ENCODE measurements around the gene SURF1.
"Not testable (repeated sequence)": the region's sequence is repeated elsewhere in the genome, so short reads cannot be mapped to it uniquely, and the experiment has no call there.

SURF1 gene

DNA sequence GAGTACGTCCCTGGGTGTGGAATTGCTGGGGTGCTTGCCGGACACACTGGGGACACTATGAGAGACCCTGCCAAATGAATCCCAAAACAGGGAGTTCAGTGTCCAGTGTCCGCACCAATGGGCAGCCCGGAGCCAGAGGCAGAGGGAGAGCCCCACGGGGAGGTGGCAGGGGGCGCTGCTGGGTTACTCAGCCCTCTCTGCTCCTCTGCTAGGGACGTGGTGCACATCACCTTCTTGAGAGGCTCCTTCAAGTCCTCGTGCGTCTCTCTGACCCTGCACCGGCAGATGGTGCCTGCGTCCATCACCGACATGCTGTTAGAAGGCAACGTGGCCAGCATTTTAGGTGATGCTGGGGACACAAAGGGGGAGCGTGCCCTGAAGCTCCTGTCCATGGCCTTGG, 40.7 kb upstream of the SURF1 start:
- Histone ChIP-seq H3K4me3 (ENCODE audit: low read depth, low read length) (no peak overlapping the region), H3K27me3 (ENCODE audit: insufficient read depth, low read length) (peaks cover 24% of the 10 kb centered on the region), H3K79me2 (ENCODE audit: control insufficient read depth, insufficient read depth, low read length, unreplicated experiment) (no peaks in the 10 kb centered on the region), H3K27ac (ENCODE audit: low read depth, low read length) (no peak overlapping the region), H3K36me3 (ENCODE audit: insufficient read depth, low read length) (no peaks in the 10 kb centered on the region), H3K4me1 (ENCODE audit: control insufficient read depth, insufficient read depth, low read length, unreplicated experiment) (no peaks in the 10 kb centered on the region), H2AFZ (ENCODE audit: low read length, unreplicated experiment) (no peak overlapping the region)

DNA sequence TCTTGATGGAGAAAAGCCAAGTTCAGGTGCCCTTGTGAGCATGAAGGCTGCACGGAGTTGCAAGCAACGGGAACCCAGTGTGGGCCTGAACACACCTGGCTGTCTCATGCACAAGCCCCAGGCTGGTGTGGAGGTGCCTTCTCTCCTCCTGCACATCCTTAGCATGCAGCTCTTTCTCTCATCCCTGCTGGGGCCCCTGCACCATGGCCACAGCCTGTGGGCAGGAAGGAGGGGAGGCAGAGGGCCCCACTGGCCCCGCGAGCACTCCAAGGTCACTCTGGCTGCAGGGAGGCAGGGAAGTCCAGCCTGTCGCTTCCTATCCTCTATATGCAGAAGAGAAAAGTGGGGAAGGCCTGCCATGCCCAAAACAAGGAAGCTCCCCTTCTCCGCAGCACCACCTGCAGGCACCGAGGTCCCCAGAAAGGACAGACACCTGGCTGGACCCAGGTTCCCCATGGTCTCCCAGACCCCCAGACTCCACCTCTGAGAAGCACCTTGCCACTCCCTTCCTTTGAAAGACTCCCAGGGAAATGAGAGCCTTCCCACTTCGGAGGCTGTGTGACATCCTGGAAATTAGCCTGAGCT, 38.5 kb upstream of the SURF1 start:
- H3K4me3 ChIP-seq (ENCODE audit: low read depth, low read length) = no peak overlapping the region
- H3K27me3 ChIP-seq (ENCODE audit: insufficient read depth, low read length) = peaks cover 24% of the 10 kb centered on the region
- H3K4me1 ChIP-seq (ENCODE audit: control insufficient read depth, insufficient read depth, low read length, unreplicated experiment) = no peaks in the 10 kb centered on the region
- H2AFZ ChIP-seq (ENCODE audit: low read length, unreplicated experiment) = no peak overlapping the region
- no peaks in the 10 kb centered on the region for H3K79me2 ChIP-seq (ENCODE audit: control insufficient read depth, insufficient read depth, low read length, unreplicated experiment)
- no peak overlapping the region for H3K27ac ChIP-seq (ENCODE audit: low read depth, low read length)
- no peaks in the 10 kb centered on the region for H3K36me3 ChIP-seq (ENCODE audit: insufficient read depth, low read length)

DNA sequence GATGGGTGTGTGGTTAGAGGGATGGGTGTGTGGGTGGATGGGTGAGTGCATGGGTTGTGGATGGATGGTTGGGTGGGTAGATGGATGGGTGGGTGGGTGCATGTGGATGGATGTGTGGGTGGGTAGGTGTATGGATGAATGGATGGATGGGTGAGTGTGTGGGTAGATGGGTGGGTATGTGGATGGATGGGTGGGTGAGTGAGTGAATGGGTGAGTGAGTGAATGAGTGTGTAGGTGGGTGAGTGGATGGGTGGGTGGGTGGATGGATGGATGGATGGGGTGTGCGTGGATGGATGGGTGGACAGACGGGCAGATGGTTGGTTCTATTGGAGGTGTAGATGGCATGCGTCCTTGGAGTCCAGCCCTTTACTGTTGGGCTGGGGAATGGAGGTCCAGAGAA, 37.1 kb upstream of the SURF1 start:
- Histone ChIP-seq H3K27ac (ENCODE audit: low read depth, low read length) (no peak overlapping the region), H3K36me3 (ENCODE audit: insufficient read depth, low read length) (no peaks in the 10 kb centered on the region), H3K27me3 (ENCODE audit: insufficient read depth, low read length) (peaks cover 24% of the 10 kb centered on the region), H3K4me1 (ENCODE audit: control insufficient read depth, insufficient read depth, low read length, unreplicated experiment) (no peaks in the 10 kb centered on the region), H3K4me3 (ENCODE audit: low read depth, low read length) (no peak overlapping the region), H2AFZ (ENCODE audit: low read length, unreplicated experiment) (no peak overlapping the region), H3K79me2 (ENCODE audit: control insufficient read depth, insufficient read depth, low read length, unreplicated experiment) (no peaks in the 10 kb centered on the region)

DNA sequence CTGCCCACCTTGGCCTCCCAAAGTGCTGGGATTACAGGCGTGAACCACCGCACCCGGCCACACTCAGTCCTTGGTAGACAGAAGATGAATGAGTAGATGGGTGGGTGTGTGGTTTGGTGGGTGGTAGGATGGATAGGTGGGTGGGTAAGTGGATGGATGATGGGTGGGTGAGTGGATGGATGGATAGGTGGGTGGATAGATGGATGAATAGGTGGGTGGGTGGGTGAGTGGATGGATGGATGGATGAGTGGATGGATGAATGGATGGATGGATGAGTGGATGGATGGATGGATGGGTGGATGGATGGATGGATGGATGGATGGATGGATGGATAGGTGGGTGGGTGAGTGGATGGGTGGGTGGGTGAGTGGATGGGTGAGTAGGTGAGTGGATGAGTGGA, 36.0 kb upstream of the SURF1 start:
- H3K36me3 ChIP-seq (ENCODE audit: insufficient read depth, low read length); H3K79me2 ChIP-seq (ENCODE audit: control insufficient read depth, insufficient read depth, low read length, unreplicated experiment); H3K4me3 ChIP-seq (ENCODE audit: low read depth, low read length); H3K4me1 ChIP-seq (ENCODE audit: control insufficient read depth, insufficient read depth, low read length, unreplicated experiment); H3K27ac ChIP-seq (ENCODE audit: low read depth, low read length); H2AFZ ChIP-seq (ENCODE audit: low read length, unreplicated experiment): not testable (repeated sequence)
- H3K27me3 ChIP-seq (ENCODE audit: insufficient read depth, low read length) = peaks cover 24% of the 10 kb centered on the region

DNA sequence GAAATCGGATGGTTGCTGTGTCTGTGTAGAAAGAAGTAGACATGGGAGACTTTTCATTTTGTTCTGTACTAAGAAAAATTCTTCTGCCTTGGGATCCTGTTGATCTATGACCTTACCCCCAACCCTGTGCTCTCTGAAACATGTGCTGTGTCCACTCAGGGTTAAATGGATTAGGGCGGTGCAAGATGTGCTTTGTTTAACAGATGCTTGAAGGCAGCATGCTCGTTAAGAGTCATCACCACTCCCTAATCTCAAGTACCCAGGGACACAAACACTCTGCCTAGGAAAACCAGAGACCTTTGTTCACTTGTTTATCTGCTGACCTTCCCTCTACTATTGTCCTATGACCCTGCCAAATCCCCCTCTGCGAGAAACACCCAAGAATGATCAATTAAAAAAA, 35.2 kb upstream of the SURF1 start:
- H2AFZ ChIP-seq (ENCODE audit: low read length, unreplicated experiment); H3K27ac ChIP-seq (ENCODE audit: low read depth, low read length); H3K4me1 ChIP-seq (ENCODE audit: control insufficient read depth, insufficient read depth, low read length, unreplicated experiment); H3K79me2 ChIP-seq (ENCODE audit: control insufficient read depth, insufficient read depth, low read length, unreplicated experiment); H3K36me3 ChIP-seq (ENCODE audit: insufficient read depth, low read length); H3K4me3 ChIP-seq (ENCODE audit: low read depth, low read length): not testable (repeated sequence)
- peaks cover 24% of the 10 kb centered on the region for H3K27me3 ChIP-seq (ENCODE audit: insufficient read depth, low read length)

DNA sequence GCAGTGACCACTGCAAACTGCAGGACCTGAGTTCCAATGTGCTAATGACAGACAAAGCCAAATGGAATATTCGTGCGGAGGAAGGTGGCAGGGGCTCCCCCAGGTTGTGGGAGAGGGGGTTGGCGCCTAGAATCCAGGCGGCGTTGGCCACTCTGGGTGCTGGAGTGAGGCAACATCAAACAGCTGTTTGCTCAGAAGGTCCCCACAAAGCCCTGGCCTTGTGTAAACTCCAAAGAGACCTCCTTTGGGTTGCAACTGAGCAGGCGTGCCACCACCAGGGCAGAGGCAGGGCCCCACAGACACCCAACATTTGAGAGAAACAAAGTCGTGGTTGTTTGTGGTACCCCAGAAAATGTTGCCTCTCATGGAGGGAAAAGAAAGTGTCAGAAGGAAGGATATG, 34.4 kb upstream of the SURF1 start:
- peaks cover 21% of the 10 kb centered on the region for H3K27me3 ChIP-seq (ENCODE audit: insufficient read depth, low read length)
- H2AFZ ChIP-seq (ENCODE audit: low read length, unreplicated experiment) = no peak overlapping the region
- no peaks in the 10 kb centered on the region for H3K4me1 ChIP-seq (ENCODE audit: control insufficient read depth, insufficient read depth, low read length, unreplicated experiment)
- no peak overlapping the region for H3K4me3 ChIP-seq (ENCODE audit: low read depth, low read length)
- H3K36me3 ChIP-seq (ENCODE audit: insufficient read depth, low read length) = no peaks in the 10 kb centered on the region
- no peaks in the 10 kb centered on the region for H3K79me2 ChIP-seq (ENCODE audit: control insufficient read depth, insufficient read depth, low read length, unreplicated experiment)
- H3K27ac ChIP-seq (ENCODE audit: low read depth, low read length) = no peak overlapping the region

DNA sequence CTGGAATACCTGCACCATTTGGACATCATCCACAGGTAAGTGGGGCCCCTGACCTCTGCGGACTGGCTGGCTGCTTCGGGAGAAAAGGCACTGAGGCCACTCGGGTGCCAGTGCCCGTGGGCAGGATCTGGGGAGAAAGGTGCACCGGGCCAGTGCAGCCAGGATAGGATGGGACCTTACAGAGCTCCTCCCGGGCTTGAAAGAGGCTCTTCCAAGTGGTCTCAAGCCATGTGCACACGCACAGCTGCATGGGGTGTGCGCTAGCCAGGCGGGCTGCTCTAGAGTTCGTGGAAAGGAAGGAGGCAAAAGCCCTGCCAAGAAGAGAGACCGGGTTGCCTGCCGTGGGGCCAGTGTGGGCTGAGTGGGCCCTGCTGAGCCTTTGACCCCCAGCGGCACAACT, 33.3 kb upstream of the SURF1 start:
- Histone ChIP-seq H3K4me1 (ENCODE audit: control insufficient read depth, insufficient read depth, low read length, unreplicated experiment) (no peaks in the 10 kb centered on the region), H2AFZ (ENCODE audit: low read length, unreplicated experiment) (no peak overlapping the region), H3K4me3 (ENCODE audit: low read depth, low read length) (no peak overlapping the region), H3K27ac (ENCODE audit: low read depth, low read length) (no peak overlapping the region), H3K27me3 (ENCODE audit: insufficient read depth, low read length) (peaks cover 10% of the 10 kb centered on the region), H3K36me3 (ENCODE audit: insufficient read depth, low read length) (no peaks in the 10 kb centered on the region), H3K79me2 (ENCODE audit: control insufficient read depth, insufficient read depth, low read length, unreplicated experiment) (no peaks in the 10 kb centered on the region)

DNA sequence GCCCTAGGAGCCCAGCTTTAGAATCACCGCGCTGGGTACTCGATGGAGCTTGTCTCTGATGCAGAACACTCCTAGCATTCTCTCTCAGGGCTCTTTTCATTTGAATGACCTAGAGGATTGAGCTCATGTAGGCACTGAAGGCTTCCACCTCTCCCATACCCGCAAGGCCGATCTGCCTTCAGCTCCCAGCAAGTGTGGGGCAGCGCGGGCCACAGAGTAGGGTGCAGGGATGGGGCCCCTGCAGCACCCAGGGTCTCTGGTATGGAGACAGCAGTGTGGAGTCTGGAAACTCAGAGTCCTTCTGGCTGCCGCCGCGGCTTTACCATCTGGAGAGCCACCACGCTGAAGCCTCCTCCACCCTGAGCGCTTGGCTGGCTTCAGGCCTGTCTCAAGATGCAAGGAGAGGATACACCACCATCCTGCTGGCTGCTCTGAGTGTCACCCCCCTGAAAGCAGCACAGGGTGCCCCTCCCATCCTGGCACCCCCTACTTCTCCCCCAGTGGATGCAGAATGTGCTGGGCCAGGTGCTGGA, 32.8 kb upstream of the SURF1 start:
- no peak overlapping the region for H3K4me3 ChIP-seq (ENCODE audit: low read depth, low read length)
- H3K4me1 ChIP-seq (ENCODE audit: control insufficient read depth, insufficient read depth, low read length, unreplicated experiment) = no peaks in the 10 kb centered on the region
- H3K79me2 ChIP-seq (ENCODE audit: control insufficient read depth, insufficient read depth, low read length, unreplicated experiment) = no peaks in the 10 kb centered on the region
- H2AFZ ChIP-seq (ENCODE audit: low read length, unreplicated experiment) = no peak overlapping the region
- peaks cover 5% of the 10 kb centered on the region for H3K27me3 ChIP-seq (ENCODE audit: insufficient read depth, low read length)
- H3K27ac ChIP-seq (ENCODE audit: low read depth, low read length) = no peak overlapping the region
- no peaks in the 10 kb centered on the region for H3K36me3 ChIP-seq (ENCODE audit: insufficient read depth, low read length)

DNA sequence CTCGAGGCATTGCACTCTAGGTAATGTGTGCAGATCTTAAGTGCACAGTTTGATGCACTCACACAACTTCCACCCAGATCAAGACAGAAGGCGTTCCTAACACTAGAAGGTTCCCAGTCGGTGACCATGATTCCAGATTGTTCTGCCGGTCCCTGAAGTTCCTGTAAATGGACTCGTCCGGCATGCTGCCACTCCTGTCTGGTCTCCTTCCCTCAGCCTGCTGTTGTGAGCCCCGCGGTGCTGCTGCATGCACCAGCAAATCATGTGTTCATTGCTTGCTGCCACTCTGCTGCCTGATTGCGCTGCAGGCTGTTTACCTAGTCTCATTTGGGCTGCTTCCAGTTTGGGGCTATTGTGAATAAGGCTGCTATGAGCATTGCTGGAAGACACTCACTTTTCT, 31.4 kb upstream of the SURF1 start:
- Histone ChIP-seq H3K4me1 (ENCODE audit: control insufficient read depth, insufficient read depth, low read length, unreplicated experiment) (no peaks in the 10 kb centered on the region), H3K4me3 (ENCODE audit: low read depth, low read length) (no peak overlapping the region), H3K36me3 (ENCODE audit: insufficient read depth, low read length) (no peaks in the 10 kb centered on the region), H2AFZ (ENCODE audit: low read length, unreplicated experiment) (no peak overlapping the region), H3K79me2 (ENCODE audit: control insufficient read depth, insufficient read depth, low read length, unreplicated experiment) (no peaks in the 10 kb centered on the region), H3K27me3 (ENCODE audit: insufficient read depth, low read length) (no peaks in the 10 kb centered on the region), H3K27ac (ENCODE audit: low read depth, low read length) (no peak overlapping the region)

DNA sequence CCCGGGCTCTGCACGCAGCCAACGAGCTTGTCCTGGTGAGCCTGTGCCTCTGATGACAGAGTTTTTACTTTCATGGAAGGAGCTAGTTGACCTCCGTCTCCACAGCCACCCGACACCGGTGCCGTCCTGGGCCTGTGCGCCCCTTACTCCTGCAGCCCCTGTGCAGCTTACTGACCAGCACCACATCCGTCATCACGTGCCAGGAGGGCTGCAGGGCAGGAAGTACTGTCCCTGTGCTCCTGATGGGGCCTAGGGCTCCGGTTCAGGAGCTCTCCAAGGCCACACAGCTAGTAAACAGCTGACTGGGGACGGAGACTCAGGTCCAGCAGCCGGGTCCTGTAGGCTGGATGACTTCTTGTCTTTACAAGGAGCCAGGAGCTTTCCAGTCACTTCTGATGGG, 30.1 kb upstream of the SURF1 start:
- Histone ChIP-seq H3K79me2 (ENCODE audit: control insufficient read depth, insufficient read depth, low read length, unreplicated experiment) (no peaks in the 10 kb centered on the region), H3K27me3 (ENCODE audit: insufficient read depth, low read length) (no peaks in the 10 kb centered on the region), H3K4me3 (ENCODE audit: low read depth, low read length) (no peak overlapping the region), H2AFZ (ENCODE audit: low read length, unreplicated experiment) (no peak overlapping the region), H3K36me3 (ENCODE audit: insufficient read depth, low read length) (no peaks in the 10 kb centered on the region), H3K4me1 (ENCODE audit: control insufficient read depth, insufficient read depth, low read length, unreplicated experiment) (no peaks in the 10 kb centered on the region), H3K27ac (ENCODE audit: low read depth, low read length) (no peak overlapping the region)

DNA sequence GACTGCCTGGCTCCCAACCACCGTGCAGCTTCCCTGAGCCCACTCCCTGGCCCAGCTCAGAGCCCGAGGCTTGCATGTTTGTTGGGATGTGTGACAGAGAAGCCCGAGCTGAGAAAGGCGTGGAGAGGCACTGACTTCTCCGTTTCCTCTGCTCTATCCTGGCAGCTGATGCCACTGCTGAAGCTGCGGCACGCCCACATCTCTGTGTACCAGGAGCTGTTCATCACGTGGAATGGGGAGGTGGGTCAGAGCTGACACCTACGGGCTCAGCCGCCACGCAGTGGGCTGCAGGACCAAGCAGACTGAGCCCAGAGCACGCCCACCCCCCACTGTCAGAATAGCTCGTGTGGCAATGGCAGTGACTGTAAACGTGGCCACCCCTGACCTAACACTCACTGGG, 29.2 kb upstream of the SURF1 start:
- no peaks in the 10 kb centered on the region for H3K4me1 ChIP-seq (ENCODE audit: control insufficient read depth, insufficient read depth, low read length, unreplicated experiment)
- no peaks in the 10 kb centered on the region for H3K27me3 ChIP-seq (ENCODE audit: insufficient read depth, low read length)
- no peaks in the 10 kb centered on the region for H3K79me2 ChIP-seq (ENCODE audit: control insufficient read depth, insufficient read depth, low read length, unreplicated experiment)
- H3K27ac ChIP-seq (ENCODE audit: low read depth, low read length) = no peak overlapping the region
- H2AFZ ChIP-seq (ENCODE audit: low read length, unreplicated experiment) = no peak overlapping the region
- H3K36me3 ChIP-seq (ENCODE audit: insufficient read depth, low read length) = no peaks in the 10 kb centered on the region
- no peak overlapping the region for H3K4me3 ChIP-seq (ENCODE audit: low read depth, low read length)

All from ACC112 (cell line).